ENCODE data around the gene ADCY7.
"Not testable (repeated sequence)": the region's sequence is repeated elsewhere in the genome, so short reads cannot be mapped to it uniquely, and the experiment has no call there.

The ADCY7 gene

GRCh38 chr16:50316102-50316847 lies 49.9 kb downstream of the ADCY7 start:
- no peak for DNase-seq

GRCh38 chr16:50316848-50317630 lies 50.7 kb downstream of the ADCY7 start:
- DNase-seq, result no peak

- peak; percentile 17 for DNase-seq
These were observed 52.6 kb downstream of the ADCY7 start for GRCh38 chr16:50318796-50319578.

GRCh38 chr16:50320310-50320709 lies 54.0 kb downstream of the ADCY7 start:
- no peak for DNase-seq

GRCh38 chr16:50322333-50322732 lies 56.0 kb downstream of the ADCY7 start:
- no peak for DNase-seq

GRCh38 chr16:50323335-50324011 lies 57.1 kb downstream of the ADCY7 start:
- DNase-seq, result peak; percentile 23

- DNase-seq, result no peak
These were observed 58.0 kb downstream of the ADCY7 start for GRCh38 chr16:50324345-50324744.

GRCh38 chr16:50326264-50326663 lies 59.9 kb downstream of the ADCY7 start:
- no peak for DNase-seq

GRCh38 chr16:50326835-50327465 lies 60.6 kb downstream of the ADCY7 start:
- peak; percentile 79 for DNase-seq

GRCh38 chr16:50329446-50330189 lies 63.3 kb downstream of the ADCY7 start:
- DNase-seq, result no peak

GRCh38 chr16:50331570-50331969 lies 65.2 kb downstream of the ADCY7 start:
- DNase-seq, result no peak

- no peak for DNase-seq
These were observed 66.2 kb downstream of the ADCY7 start for GRCh38 chr16:50332599-50332998.

- DNase-seq, result no peak
These were observed 68.0 kb downstream of the ADCY7 start for GRCh38 chr16:50334106-50334975.

- DNase-seq, result peak; percentile 35
These were observed 69.0 kb downstream of the ADCY7 start for GRCh38 chr16:50335196-50335958.

GRCh38 chr16:50336884-50337283 lies 70.5 kb downstream of the ADCY7 start:
- DNase-seq, result no peak

GRCh38 chr16:50338371-50339231 lies 72.2 kb downstream of the ADCY7 start:
- no peak for DNase-seq

GRCh38 chr16:50340578-50340977 lies 74.2 kb downstream of the ADCY7 start:
- no peak for DNase-seq

GRCh38 chr16:50343566-50343965 lies 77.2 kb downstream of the ADCY7 start:
- not testable (repeated sequence) for DNase-seq

- not testable (repeated sequence) for DNase-seq
These were observed 78.9 kb downstream of the ADCY7 start for GRCh38 chr16:50345210-50345609.

Measured in CD4-positive, alpha-beta T cell treated with Interleukin-12 subunit alpha and Interleukin-12 subunit beta, for 1 hour (primary cell).